GM23338 (cell line): ENCODE results near the gene MVB12B. TPM values are rescaled to one million over a fixed set of nuclear protein-coding genes. Genes with fewer than 3 reads are reported as not detected.
"Not testable (repeated sequence)": the region's sequence is repeated elsewhere in the genome, so short reads cannot be mapped to it uniquely, and the experiment has no call there.

Experiments used
- ATAC-seq: fragments of 200-7000 bp; cut with Tn5 transposase; 3 replicates; pipeline ENCODE4 v1.9.1; 2020
- DNase-seq: peaks from one replicate; pipeline ENCODE4 v3.0.0-alpha.2; 2015; ENCODE audit warnings: low spot score
- H2AFZ ChIP-seq: fragments of 200-600 bp; sonication (generic); 2 replicates; pipeline ENCODE4 v1.8.0; 2016; ENCODE audit warnings: antibody characterized with exemption, mild to moderate bottlenecking, moderate library complexity
- H3F3A ChIP-seq: fragments of 200-600 bp; sonication (generic); replicated peaks from 2 replicates; pipeline ENCODE4 v1.8.0; 2017; ENCODE audit warnings: antibody characterized with exemption, mixed run types, low read depth
- H3K27ac ChIP-seq: fragments of 200-600 bp; sonication (generic); 2 replicates; pipeline ENCODE4 v1.6.1; 2016; ENCODE audit warnings: low read depth
- H3K27me3 ChIP-seq: fragments of 200-600 bp; sonication (generic); 2 replicates; pipeline ENCODE4 v1.8.0; 2016; ENCODE audit warnings: mild to moderate bottlenecking, mixed run types, moderate library complexity; ENCODE audit not compliant: insufficient read depth
- H3K36me3 ChIP-seq: fragments of 200-600 bp; sonication (generic); 2 replicates; pipeline ENCODE4 v1.8.0; 2016; ENCODE audit warnings: mild to moderate bottlenecking; ENCODE audit not compliant: insufficient read depth
- H3K4me1 ChIP-seq: fragments of 200-600 bp; sonication (generic); 2 replicates; pipeline ENCODE4 v1.8.0; 2016; ENCODE audit warnings: mild to moderate bottlenecking, moderate library complexity; ENCODE audit not compliant: insufficient read depth
- H3K4me2 ChIP-seq: fragments of 200-600 bp; sonication (generic); 2 replicates; pipeline ENCODE4 v1.7.1; 2017; ENCODE audit warnings: mixed run types
- H3K4me3 ChIP-seq: fragments of 200-600 bp; sonication (generic); 2 replicates; pipeline ENCODE4 v1.6.1; 2016; ENCODE audit warnings: mixed run types
- H3K79me2 ChIP-seq: fragments of 200-600 bp; sonication (generic); replicated peaks from 2 replicates; pipeline ENCODE4 v1.8.0; 2017; ENCODE audit warnings: mild to moderate bottlenecking; ENCODE audit not compliant: insufficient read depth
- H3K9me2 ChIP-seq: fragments of 200-600 bp; sonication (generic); 2 replicates; pipeline ENCODE4 v1.8.0; 2017; ENCODE audit not compliant: insufficient read depth
- H4K20me1 ChIP-seq: fragments of 200-600 bp; sonication (generic); replicated peaks from 2 replicates; pipeline ENCODE4 v1.8.0; 2017; ENCODE audit warnings: mild to moderate bottlenecking; ENCODE audit not compliant: insufficient read depth
- H3K27ac Mint-ChIP-seq: 2 replicates; pipeline ENCODE4 v1.8.0; 2020; ENCODE audit warnings: inconsistent platforms, mild to moderate bottlenecking, moderate library complexity, mixed read lengths
- H3K27me3 Mint-ChIP-seq: 3 replicates; pipeline ENCODE4 v1.8.0; 2022; ENCODE audit warnings: low read depth, mild to moderate bottlenecking, moderate library complexity, mixed read lengths, inconsistent platforms; ENCODE audit not compliant: insufficient read depth, poor library complexity
- H3K36me3 Mint-ChIP-seq: 3 replicates; pipeline ENCODE4 v1.8.0; 2021; ENCODE audit warnings: low read depth, mild to moderate bottlenecking, inconsistent platforms, moderate library complexity, mixed read lengths
- H3K4me1 Mint-ChIP-seq: 3 replicates; pipeline ENCODE4 v1.8.0; 2020; ENCODE audit warnings: mild to moderate bottlenecking, inconsistent platforms, mixed read lengths
- H3K4me3 Mint-ChIP-seq: 3 replicates; pipeline ENCODE4 v1.8.0; 2021; ENCODE audit warnings: moderate library complexity, mild to moderate bottlenecking, inconsistent platforms, mixed read lengths
- H3K9me3 Mint-ChIP-seq: 3 replicates; pipeline ENCODE4 v1.8.0; 2020; ENCODE audit warnings: moderate library complexity, mild to moderate bottlenecking, inconsistent platforms, mixed read lengths
- CREB1 ChIP-seq: fragments of 250-450 bp; sonication (Bioruptor Pico); IDR thresholded peaks from 2 replicates; pipeline ENCODE4 v1.5.0; 2020; ENCODE audit warnings: low read depth, mild to moderate bottlenecking, moderate library complexity
- JUNB ChIP-seq: IDR thresholded peaks from one replicate; pipeline ENCODE4 v1.6.1; 2016; ENCODE audit warnings: antibody characterized with exemption; ENCODE audit not compliant: unreplicated experiment
- ZNF331 ChIP-seq: fragments of 250-450 bp; sonication (Bioruptor Pico); IDR thresholded peaks from 2 replicates; pipeline ENCODE4 v1.5.0; 2020; ENCODE audit warnings: low read depth, mild to moderate bottlenecking, moderate library complexity
- polyA plus RNA-seq: library from polyadenylated mRNA; unstranded; fragments of >200 nt; fragmentation: Nextera tagmentation; extraction: Ambion mirVana; gene quantifications from 2 replicates; pipeline ENCODE4 v1.2.1, GENCODE V29; 2016
- total RNA-seq: library from RNA; depleted of rRNA; stranded (reverse); fragments of >200 nt; shearing (Covaris generic); gene quantifications from 2 replicates; pipeline ENCODE4 v1.2.3, GENCODE V29; 2014
- TF ChIP-seq, protein P1 (sequence below): fragments of 250-450 bp; sonication (Bioruptor Pico); IDR thresholded peaks from 2 replicates; pipeline ENCODE4 v1.5.0; 2020; ENCODE audit warnings: mild to moderate bottlenecking, moderate library complexity

Gene MVB12B
- total and polyA plus RNA-seq, 2 experiments from 2014 or later: 1.9 to 6.6 TPM

DNA sequence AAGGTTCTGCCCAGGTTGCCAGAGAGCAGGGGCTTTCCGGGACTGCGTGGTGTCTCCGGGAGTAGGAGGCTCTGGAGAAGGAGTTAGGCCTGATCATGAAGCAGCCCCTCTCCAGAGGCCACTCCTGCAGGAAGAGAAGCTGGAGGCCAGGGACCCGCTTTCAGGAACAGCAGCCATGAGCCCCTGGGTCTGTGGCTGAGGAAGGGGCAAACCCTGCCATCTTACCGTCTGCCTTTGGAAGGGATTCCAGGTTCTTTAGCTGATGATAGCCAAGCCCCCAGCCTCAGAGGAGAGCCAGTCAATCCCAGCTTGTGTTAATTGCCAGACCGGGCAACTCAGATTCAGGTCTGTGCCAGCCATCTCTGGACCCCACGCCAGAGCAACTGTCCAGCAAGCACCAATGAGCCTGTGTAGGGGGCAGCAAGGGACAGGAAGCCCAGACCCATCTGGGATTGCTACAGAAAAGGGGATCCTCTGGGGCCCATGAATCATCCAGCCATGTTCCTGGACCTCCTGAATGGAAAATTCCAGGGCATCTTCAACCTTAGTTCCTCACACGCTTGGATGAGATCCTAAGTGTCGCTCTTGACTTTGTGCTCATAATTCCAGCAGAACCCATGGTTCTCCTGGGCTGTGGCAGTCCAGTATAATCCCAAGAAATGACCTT, 42.7 kb upstream of the MVB12B start (continued):
- TF ChIP-seq, protein P1, sequence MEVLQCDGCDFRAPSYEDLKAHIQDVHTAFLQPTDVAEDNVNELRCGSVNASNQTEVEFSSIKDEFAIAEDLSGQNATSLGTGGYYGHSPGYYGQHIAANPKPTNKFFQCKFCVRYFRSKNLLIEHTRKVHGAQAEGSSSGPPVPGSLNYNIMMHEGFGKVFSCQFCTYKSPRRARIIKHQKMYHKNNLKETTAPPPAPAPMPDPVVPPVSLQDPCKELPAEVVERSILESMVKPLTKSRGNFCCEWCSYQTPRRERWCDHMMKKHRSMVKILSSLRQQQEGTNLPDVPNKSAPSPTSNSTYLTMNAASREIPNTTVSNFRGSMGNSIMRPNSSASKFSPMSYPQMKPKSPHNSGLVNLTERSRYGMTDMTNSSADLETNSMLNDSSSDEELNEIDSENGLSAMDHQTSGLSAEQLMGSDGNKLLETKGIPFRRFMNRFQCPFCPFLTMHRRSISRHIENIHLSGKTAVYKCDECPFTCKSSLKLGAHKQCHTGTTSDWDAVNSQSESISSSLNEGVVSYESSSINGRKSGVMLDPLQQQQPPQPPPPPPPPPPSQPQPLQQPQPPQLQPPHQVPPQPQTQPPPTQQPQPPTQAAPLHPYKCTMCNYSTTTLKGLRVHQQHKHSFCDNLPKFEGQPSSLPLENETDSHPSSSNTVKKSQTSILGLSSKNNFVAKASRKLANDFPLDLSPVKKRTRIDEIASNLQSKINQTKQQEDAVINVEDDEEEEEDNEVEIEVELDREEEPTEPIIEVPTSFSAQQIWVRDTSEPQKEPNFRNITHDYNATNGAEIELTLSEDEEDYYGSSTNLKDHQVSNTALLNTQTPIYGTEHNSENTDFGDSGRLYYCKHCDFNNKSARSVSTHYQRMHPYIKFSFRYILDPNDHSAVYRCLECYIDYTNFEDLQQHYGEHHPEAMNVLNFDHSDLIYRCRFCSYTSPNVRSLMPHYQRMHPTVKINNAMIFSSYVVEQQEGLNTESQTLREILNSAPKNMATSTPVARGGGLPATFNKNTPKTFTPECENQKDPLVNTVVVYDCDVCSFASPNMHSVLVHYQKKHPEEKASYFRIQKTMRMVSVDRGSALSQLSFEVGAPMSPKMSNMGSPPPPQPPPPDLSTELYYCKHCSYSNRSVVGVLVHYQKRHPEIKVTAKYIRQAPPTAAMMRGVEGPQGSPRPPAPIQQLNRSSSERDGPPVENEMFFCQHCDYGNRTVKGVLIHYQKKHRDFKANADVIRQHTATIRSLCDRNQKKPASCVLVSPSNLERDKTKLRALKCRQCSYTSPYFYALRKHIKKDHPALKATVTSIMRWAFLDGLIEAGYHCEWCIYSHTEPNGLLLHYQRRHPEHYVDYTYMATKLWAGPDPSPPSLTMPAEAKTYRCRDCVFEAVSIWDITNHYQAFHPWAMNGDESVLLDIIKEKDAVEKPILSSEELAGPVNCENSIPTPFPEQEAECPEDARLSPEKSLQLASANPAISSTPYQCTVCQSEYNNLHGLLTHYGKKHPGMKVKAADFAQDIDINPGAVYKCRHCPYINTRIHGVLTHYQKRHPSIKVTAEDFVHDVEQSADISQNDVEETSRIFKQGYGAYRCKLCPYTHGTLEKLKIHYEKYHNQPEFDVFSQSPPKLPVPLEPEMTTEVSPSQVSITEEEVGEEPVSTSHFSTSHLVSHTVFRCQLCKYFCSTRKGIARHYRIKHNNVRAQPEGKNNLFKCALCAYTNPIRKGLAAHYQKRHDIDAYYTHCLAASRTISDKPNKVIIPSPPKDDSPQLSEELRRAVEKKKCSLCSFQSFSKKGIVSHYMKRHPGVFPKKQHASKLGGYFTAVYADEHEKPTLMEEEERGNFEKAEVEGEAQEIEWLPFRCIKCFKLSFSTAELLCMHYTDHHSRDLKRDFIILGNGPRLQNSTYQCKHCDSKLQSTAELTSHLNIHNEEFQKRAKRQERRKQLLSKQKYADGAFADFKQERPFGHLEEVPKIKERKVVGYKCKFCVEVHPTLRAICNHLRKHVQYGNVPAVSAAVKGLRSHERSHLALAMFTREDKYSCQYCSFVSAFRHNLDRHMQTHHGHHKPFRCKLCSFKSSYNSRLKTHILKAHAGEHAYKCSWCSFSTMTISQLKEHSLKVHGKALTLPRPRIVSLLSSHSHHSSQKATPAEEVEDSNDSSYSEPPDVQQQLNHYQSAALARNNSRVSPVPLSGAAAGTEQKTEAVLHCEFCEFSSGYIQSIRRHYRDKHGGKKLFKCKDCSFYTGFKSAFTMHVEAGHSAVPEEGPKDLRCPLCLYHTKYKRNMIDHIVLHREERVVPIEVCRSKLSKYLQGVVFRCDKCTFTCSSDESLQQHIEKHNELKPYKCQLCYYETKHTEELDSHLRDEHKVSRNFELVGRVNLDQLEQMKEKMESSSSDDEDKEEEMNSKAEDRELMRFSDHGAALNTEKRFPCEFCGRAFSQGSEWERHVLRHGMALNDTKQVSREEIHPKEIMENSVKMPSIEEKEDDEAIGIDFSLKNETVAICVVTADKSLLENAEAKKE (CRISPR knock-in tag): no peak
- TF ChIP-seq JUNB: no peak
- TF ChIP-seq ZNF331 (CRISPR knock-in tag): no peak
- no peak for TF ChIP-seq CREB1 (CRISPR knock-in tag)

DNA sequence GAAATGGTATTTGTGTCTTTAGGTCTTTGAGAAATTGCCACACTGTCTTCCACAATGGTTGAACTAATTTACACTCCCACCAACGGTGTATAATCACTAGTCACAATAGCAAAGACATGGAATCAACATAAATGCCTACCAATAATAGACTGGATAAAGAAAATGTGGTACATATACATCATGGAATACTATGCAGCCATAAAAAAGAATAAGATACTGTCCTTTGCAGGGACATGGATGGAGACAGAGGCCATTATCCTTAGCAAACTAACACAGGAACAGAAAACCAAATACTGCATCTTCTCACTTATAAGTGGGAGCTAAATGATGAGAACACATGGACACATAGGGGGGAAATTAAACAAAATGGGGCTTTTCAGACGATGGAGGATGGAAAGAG, 41.0 kb upstream of the MVB12B start:
- not testable (repeated sequence) for H3F3A ChIP-seq, H3K4me1 Mint-ChIP-seq, H3K4me1 ChIP-seq, H3K79me2 ChIP-seq, H3K36me3 ChIP-seq, H3K4me2 ChIP-seq, ATAC-seq, H3K27ac Mint-ChIP-seq, H3K4me3 Mint-ChIP-seq, DNase-seq, H3K27me3 Mint-ChIP-seq, H3K36me3 Mint-ChIP-seq, H3K27me3 ChIP-seq, H3K27ac ChIP-seq, H3K4me3 ChIP-seq, H4K20me1 ChIP-seq, H3K9me3 Mint-ChIP-seq, H3K9me2 ChIP-seq, H2AFZ ChIP-seq
